Measurements from ENCODE around the gene MAML3.

DNA sequence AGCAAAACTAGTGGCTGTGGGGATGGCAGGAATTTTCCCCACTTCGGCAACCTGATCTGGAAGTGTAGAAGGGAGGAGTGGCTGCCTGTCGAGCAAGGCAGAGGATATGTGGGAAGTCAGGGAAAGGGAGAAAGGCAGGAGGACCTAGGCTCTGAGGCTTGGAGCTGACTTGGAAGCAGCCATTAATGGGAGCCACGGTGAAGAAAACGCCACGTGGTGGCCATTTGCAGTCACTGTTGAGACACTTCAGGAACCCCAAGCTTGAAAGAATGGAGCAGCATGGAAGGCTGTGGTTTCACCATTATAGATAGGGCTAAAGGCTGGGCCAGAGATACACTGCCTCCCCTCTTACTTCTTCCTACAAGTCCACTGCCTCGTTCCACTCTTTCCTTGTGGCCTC, 41.8 kb upstream of the MAML3 start:
- TF ChIP-seq EP300 (IDR thresholded peaks at IDR 0.05), result no peak
- TF ChIP-seq, protein P1, sequence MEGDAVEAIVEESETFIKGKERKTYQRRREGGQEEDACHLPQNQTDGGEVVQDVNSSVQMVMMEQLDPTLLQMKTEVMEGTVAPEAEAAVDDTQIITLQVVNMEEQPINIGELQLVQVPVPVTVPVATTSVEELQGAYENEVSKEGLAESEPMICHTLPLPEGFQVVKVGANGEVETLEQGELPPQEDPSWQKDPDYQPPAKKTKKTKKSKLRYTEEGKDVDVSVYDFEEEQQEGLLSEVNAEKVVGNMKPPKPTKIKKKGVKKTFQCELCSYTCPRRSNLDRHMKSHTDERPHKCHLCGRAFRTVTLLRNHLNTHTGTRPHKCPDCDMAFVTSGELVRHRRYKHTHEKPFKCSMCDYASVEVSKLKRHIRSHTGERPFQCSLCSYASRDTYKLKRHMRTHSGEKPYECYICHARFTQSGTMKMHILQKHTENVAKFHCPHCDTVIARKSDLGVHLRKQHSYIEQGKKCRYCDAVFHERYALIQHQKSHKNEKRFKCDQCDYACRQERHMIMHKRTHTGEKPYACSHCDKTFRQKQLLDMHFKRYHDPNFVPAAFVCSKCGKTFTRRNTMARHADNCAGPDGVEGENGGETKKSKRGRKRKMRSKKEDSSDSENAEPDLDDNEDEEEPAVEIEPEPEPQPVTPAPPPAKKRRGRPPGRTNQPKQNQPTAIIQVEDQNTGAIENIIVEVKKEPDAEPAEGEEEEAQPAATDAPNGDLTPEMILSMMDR (IDR thresholded peaks at IDR 0.05), result no peak

All from upper lobe of left lung (tissue), 4 donors.